HG02798 (cell line): ENCODE results near the gene GMEB1.
"Not testable (repeated sequence)": the region's sequence is repeated elsewhere in the genome, so short reads cannot be mapped to it uniquely, and the experiment has no call there.

Experiments used
- ATAC-seq: cut with Tn5 transposase; IDR thresholded peaks from one replicate; pipeline ENCODE4 v1.9.1; 2021; ENCODE audit warnings: mild to moderate bottlenecking; ENCODE audit not compliant: unreplicated experiment, poor library complexity

The GMEB1 gene

DNA sequence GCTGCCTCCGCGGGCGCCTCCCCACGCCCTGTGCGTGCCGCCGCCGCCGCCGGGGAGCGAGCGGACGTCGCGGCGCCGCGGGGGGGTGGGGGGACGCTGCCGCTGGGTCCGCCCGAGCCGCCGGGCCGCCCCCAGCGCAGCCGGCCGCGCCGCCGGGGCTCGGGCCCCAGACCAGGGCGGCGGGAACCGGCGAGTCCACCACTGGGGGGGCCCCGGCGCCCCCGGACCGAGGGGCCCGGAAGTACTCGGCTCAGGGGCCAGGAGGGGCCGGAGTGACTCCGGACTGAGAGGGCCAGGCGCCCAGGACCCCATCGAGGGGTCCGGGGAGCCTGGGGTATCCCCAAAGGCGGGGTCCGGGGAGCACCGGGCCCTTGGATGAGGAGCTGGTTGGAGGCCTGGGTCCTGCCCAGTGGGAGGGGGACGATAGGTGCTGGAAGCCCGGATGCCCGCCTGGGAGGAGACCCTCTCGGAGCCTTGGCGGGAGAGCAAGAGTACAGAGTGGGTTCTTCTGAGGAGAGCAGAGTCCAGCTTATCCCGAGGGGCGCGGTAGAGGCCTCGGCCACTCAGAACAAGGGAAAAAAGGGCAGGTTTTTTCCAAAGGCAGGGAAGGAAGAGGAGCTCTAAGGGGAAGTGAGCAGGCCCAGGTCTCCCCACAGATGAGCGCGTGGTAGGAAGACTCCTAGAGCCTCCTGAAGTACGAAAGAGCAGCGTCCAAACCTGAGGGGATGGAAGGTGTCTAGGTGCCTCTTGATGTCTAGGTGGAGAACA is 556 bp downstream of the GMEB1 start:
- ATAC-seq: peak; percentile 75

DNA sequence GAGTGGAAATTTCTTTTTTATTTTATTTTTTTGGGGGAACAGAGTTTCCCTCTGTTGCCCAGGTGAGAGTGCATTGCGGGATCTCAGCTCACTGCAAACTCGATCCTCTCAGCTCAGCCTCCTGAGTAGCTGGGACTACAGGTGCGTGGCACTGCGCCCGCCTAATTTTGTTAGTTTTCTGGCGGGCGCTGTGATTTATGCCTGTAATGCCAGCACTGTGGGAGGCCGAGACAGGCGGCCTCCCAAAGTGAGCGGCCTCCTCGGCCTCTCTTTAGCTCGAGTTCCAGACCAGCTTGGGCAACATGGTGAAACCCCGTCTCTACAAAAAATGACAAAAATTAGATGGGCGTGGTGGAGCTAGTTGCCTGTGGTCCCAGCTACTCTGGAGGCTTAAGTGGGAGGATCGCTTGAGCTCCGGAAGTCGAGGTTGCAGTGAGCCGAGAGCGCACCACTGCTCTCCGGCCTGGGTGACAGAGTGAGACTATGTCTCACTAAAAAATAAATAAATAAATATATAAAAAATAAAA is 2.7 kb downstream of the GMEB1 start:
- ATAC-seq: no peak

DNA sequence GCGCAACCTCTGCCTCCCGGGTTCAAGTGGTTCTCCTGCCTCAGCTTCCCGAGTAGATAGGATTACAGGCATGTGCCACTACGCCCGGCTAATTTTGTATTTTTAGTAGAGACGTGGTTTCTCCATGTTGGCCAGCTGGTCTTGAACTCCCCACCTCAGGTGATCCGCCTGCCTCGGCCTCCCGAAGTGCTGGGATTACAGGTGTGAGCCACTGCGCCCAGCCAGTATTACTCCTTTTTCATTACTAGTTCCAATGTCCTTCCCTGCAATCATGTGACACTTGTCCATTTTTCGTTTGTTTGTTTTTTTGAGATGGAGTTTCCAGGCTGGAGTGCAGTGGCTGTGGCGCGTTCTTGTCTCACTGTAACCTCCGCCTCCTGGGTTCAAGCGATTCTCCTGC is 4.4 kb downstream of the GMEB1 start:
- ATAC-seq: not testable (repeated sequence)

- ATAC-seq: no peak
These were observed 7.3 kb downstream of the GMEB1 start for GRCh38 chr1:28675924-28676257.

DNA sequence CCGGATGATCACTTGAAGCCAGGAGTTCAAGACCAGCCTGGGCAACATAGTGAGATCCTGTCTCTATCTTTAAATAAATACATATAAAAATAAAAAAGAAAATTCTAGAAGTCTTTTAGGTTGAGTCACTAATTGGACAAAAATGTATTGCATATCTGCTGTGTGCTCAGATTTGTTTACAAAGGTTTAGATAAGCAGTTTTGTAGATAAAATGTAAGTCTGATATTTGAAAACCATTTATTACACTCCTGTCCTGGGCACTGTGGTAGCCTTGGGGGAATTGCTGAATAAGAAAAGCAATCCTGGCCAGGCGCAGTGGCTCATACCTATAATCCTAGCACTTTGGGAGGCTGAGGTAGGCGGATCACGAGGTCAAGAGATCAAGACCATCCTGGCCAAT is 11.6 kb downstream of the GMEB1 start:
- no peak for ATAC-seq

DNA sequence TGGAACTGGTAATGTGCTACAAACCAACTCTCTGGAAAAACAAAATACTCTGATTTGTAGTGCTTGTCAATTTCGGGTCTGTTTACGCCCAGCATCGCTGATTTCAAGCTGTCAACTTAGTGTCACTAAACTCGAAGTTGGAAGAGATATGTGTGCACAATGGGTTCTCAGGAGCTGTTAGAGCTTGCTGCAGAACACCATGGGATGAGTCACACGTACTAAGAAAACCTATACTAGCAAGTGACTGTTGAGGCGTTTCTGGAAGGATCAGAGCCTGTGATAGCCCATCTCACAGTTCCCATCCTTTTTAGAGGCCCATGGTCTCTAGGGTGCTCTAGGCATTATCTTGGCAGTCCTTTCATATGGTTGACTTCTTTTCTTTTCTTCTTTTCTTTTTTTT is 14.3 kb downstream of the GMEB1 start:
- ATAC-seq: no peak

DNA sequence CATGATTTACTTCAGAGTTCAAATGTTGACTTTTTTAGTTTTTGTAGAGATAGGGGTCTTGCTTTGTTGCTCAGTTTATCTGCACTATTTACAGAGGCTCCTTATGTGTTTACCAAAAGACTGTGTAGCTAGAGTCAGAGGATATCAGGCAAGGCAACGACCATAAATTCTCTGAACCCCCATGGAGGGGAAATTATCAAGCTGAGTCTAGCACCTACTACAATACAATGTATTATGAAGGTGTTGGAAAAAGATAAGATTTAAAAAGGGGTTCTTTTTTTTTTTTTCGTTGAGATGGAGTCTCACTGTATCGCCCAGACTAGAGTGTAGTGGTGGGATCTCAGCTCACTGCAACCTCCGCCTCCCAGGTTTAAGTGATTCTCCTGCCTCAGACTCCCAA is 16.4 kb downstream of the GMEB1 start:
- no peak for ATAC-seq

DNA sequence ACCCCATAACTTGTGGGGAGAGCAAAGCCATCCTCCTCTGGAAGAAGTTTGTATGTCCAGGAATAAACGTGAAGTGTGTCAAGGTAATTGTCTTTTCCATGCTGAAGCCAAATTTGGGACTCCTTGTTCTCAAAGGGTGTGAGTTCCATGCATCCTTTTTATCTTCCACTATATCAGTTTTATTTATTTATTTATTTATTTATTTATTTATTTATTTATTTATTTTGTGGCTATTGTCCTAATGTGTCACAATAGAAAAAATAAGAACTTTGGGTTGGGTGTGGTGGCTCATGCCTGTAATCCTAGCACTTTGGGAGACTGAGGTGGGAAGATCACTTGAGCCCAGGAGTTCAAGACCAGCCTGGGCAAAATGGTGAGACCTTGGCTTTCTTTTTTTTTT is 23.0 kb downstream of the GMEB1 start:
- ATAC-seq: not testable (repeated sequence)

GRCh38 chr1:28703629-28704028 is 35.0 kb downstream of the GMEB1 start:
- ATAC-seq: no peak

- no peak for ATAC-seq
These were observed 47.8 kb downstream of the GMEB1 start for GRCh38 chr1:28716336-28716735.

DNA sequence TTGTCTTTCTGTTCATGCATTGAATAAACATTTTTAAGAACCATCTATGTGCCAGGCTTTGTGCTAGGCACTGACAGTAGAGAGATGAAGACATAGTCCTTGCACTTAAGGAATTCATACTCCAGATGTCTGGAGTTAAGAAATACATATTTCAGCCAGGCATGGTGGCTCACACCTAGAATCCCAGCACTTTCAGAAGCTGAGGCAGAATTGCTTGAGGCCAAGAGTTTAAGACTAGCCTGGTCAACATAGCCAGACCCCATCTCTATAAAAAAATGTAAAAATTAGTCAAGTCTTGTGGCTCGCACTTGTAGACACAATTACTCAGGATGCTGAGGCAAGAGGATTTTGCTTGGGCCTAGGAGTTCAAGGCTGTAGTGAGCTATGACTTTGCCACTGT is 49.6 kb downstream of the GMEB1 start:
- no peak for ATAC-seq

GRCh38 chr1:28718586-28719331 is 50.2 kb downstream of the GMEB1 start:
- no peak for ATAC-seq

- ATAC-seq: no peak
These were observed 50.7 kb downstream of the GMEB1 start for GRCh38 chr1:28719332-28719619.

DNA sequence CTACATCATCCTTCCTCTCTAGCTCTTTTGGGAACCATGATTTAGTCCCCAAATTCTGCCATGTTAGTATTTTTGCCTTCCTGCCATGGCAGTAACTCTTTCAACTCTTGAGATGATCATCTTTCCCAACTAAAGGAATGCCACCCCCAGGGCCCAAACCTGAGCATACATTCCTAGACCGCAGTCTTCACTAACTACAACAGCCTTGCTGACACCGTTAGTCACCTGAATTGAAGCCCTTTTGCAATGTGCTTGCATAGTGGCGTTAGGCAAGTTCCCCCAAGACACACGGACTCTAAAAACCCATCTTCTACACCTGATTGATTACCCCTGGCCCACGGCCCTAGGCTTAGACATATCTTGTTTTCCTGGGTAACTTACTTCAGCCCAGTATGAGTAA is 51.8 kb downstream of the GMEB1 start:
- no peak for ATAC-seq

DNA sequence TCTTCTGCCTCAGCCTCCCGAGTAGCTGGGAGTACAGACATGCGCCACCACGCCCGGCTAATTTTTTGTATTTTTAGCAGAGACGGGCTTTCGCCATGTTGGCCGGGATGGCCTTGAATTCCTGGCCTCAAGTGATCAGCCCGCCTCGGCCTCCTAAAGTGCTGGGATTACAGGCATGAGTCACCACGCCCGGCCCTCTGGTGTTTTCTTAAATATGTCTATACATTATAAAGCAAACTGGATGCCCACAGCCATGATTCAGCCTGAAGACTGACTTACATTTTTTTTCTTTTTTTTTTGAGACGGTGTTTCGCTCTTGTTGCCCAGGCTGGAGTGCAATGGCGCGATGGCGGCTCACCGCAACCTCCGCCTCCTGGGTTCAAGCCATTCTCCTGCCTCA is 53.3 kb downstream of the GMEB1 start:
- ATAC-seq: not testable (repeated sequence)

DNA sequence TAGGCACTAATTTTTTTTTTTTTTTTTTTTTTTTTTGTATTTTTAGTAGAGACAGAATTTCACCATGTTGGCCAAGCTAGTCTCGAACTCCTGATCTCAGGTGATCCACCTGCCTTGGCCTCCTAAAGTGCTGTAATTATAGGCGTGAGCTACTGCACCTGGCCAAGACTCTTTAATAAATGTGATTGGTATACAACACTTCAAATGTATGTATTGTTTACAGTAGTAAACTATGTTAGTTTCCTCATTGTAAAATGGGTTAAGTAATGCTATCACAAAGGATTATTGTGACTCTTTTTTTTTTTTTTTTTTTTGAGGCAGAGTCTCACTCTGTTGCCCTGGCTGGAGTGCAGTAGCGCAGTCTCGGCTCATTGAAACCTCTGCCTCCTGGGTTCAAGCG is 56.8 kb downstream of the GMEB1 start:
- not testable (repeated sequence) for ATAC-seq

DNA sequence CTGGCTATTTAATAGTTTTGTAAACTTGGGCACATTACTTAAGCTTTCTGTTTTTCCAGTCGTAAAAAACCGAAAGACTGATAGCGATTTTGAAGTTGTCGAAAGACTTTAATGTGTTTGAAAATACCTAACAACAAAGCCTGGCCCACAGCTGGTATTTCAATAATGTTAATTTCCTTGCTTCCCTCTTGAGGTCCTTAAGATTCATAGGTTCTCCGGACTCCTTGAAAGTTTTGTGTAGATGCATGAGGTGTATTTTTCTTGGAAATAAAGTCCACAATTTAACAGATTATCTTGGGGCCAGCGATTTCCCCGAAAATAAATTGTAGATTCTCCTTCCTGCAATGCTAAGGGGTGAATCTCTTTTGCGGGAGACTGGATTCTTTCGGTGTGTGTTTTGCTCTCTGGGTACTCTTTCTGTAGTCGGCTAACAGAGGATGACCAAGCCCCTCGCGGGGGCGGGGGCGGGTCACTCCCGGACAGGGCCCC is 67.4 kb downstream of the GMEB1 start:
- no peak for ATAC-seq

DNA sequence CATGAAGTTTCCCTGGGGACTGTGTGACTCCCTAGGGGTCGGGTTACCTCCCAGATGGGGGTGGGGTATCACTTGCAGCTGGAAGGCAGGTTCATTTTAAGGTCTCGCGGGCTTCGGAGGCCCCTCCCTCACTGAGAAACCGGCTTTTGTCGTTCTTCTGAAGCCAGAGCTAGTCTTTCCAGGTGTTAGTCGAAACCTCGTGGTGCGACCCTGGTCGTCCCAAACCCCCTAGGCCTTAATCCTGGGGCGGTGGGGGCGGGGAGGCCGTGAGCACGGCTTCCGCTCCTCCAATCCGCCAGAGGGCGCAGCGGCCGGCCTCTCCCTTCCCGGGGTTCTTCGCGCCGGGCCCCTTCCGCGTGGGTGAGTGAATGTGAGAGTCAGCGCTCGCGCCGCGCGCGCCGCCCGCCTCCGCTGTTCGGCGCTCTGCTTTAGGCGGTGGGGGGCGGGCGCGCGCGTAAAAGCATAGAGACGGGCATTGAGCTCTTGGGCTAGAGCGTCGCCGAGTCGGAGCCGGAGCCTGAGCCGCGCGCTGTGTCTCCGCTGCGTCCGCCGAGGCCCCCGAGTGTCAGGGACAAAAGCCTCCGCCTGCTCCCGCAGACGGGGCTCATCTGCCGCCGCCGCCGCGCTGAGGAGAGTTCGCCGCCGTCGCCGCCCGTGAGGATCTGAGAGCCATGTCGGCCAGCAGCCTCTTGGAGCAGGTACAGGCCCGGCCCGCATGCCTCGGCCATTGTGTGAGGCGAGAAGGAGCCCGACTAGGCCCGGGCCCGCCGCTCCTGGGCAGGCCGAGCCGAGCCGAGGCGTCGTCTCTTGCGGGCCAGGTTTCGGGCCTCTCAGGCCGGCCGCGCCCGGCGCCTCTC is 68.1 kb downstream of the GMEB1 start, which contains the start of gene YTHDF2:
YTHDF2 (plus strand) TSS at position 491 of the 857 bp plus-strand sequence; CDS start at position 672, 181 bp downstream.
- ATAC-seq: peak; percentile 96

- peak; percentile 10 for ATAC-seq
These were observed 68.9 kb downstream of the GMEB1 start for GRCh38 chr1:28737307-28738132.

DNA sequence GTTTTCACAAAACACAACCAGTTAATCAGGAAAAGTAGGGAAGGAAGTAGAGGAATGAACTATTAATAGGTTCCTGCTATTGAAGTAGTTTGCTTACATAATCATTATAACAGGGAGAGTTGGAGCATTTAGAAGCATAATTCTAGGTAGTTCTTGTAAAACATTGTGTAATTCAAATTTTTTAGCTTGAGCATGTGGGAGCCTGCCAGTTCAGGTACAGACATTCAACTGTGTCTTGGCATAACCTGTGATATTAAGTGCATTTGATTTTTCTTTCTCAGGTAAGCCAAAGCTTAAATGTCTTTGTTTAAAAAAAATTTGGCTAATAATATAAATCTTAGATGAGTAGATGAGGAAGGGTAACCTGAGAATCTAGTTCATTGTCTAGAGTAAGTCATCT is 71.5 kb downstream of the GMEB1 start:
- ATAC-seq: no peak
